MM.1S (cell line): ENCODE measurements around the gene CCT8.

Experiments
- EZH2 ChIP-seq: fragments of 300-600 bp; sonication (generic); optimal IDR thresholded peaks from 2 replicates; pipeline ENCODE3; 2017; ENCODE audit warnings: low read depth, mild to moderate bottlenecking, antibody characterized with exemption, low read length, mixed read lengths
- EZH2phosphoT487 ChIP-seq: fragments of 300-600 bp; sonication (generic); IDR thresholded peaks from 2 replicates; pipeline ENCODE4 v1.6.1; 2018; ENCODE audit warnings: antibody characterized with exemption, low read length
- TF ChIP-seq, protein P1 (sequence below): fragments of 300-600 bp; sonication (generic); IDR thresholded peaks from 2 replicates; pipeline ENCODE4 v1.5.1; 2016; ENCODE audit warnings: antibody characterized with exemption, low read length, mixed read lengths

DNA sequence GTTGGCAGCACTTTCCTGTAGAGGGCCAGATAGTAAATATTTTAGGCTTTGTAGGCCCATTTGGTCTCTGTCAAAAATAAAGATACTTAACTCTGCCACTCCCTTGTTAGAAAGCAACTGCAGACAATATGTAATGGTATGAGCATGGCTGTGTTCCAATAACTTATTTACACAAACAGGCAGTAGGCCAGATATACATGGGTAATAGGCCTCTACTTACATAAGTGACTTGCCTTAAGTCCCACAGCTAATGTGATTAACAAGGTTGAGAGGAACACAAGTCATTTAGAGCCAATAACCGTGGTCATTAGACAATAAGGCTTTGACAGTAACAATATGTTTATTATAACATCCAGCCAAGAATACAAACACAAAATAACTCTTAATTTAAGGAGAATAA is 17.4 kb downstream of the CCT8 start:
- TF ChIP-seq, protein P1, sequence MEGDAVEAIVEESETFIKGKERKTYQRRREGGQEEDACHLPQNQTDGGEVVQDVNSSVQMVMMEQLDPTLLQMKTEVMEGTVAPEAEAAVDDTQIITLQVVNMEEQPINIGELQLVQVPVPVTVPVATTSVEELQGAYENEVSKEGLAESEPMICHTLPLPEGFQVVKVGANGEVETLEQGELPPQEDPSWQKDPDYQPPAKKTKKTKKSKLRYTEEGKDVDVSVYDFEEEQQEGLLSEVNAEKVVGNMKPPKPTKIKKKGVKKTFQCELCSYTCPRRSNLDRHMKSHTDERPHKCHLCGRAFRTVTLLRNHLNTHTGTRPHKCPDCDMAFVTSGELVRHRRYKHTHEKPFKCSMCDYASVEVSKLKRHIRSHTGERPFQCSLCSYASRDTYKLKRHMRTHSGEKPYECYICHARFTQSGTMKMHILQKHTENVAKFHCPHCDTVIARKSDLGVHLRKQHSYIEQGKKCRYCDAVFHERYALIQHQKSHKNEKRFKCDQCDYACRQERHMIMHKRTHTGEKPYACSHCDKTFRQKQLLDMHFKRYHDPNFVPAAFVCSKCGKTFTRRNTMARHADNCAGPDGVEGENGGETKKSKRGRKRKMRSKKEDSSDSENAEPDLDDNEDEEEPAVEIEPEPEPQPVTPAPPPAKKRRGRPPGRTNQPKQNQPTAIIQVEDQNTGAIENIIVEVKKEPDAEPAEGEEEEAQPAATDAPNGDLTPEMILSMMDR: no peak
- TF ChIP-seq EZH2 (no peak), EZH2phosphoT487 (no peak)
